SK-N-SH treated with all-trans-retinoic acid at 6 μM for 48 hours (cell line): ENCODE results near the gene DIMT1.

Experiments
- CSDC2 ChIP-seq: fragments of 250-450 bp; sonication (Bioruptor Pico); IDR thresholded peaks from 2 replicates; pipeline ENCODE4 v1.5.0; 2020; ENCODE audit warnings: mild to moderate bottlenecking, moderate library complexity
- RARB ChIP-seq: fragments of 250-450 bp; sonication (Bioruptor Pico); IDR thresholded peaks from 2 replicates; pipeline ENCODE4 v1.8.0; 2021; ENCODE audit warnings: mild to moderate bottlenecking, moderate library complexity
- TOX ChIP-seq: fragments of 250-450 bp; sonication (Bioruptor Pico); IDR thresholded peaks from 2 replicates; pipeline ENCODE4 v1.8.0; 2021; ENCODE audit warnings: mild to moderate bottlenecking, moderate library complexity, borderline replicate concordance
- ZC3H10 ChIP-seq: fragments of 250-450 bp; sonication (Bioruptor Pico); IDR thresholded peaks from 2 replicates; pipeline ENCODE4 v1.5.1; 2021; ENCODE audit warnings: mild to moderate bottlenecking, moderate library complexity
- ZFP30 ChIP-seq: fragments of 450-650 bp; formaldehyde crosslinking; IDR thresholded peaks from 2 replicates; pipeline ENCODE4 v1.5.0; 2022; ENCODE audit warnings: mild to moderate bottlenecking, moderate library complexity
- TF ChIP-seq, protein P1 (sequence below): fragments of 250-450 bp; sonication (Bioruptor Pico); IDR thresholded peaks from 2 replicates; pipeline ENCODE4 v1.8.0; 2021; ENCODE audit warnings: low read depth, mild to moderate bottlenecking, moderate library complexity, borderline replicate concordance
- TF ChIP-seq, protein P2 (sequence below): fragments of 250-450 bp; sonication (Bioruptor Pico); IDR thresholded peaks from 2 replicates; pipeline ENCODE4 v1.5.1; 2021; ENCODE audit warnings: mild to moderate bottlenecking, moderate library complexity

GRCh38 chr5:62348723-62349481 lies 54.8 kb downstream of the DIMT1 start:
- TF ChIP-seq RARB (CRISPR knock-in tag) (no peak), TOX (CRISPR knock-in tag) (no peak), ZC3H10 (no peak), ZFP30 (no peak), CSDC2 (CRISPR knock-in tag) (no peak)
- TF ChIP-seq, protein P1, sequence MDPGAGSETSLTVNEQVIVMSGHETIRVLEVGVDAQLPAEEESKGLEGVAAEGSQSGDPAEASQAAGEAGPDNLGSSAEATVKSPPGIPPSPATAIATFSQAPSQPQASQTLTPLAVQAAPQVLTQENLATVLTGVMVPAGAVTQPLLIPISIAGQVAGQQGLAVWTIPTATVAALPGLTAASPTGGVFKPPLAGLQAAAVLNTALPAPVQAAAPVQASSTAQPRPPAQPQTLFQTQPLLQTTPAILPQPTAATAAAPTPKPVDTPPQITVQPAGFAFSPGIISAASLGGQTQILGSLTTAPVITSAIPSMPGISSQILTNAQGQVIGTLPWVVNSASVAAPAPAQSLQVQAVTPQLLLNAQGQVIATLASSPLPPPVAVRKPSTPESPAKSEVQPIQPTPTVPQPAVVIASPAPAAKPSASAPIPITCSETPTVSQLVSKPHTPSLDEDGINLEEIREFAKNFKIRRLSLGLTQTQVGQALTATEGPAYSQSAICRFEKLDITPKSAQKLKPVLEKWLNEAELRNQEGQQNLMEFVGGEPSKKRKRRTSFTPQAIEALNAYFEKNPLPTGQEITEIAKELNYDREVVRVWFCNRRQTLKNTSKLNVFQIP = no peak
- TF ChIP-seq, protein P2, sequence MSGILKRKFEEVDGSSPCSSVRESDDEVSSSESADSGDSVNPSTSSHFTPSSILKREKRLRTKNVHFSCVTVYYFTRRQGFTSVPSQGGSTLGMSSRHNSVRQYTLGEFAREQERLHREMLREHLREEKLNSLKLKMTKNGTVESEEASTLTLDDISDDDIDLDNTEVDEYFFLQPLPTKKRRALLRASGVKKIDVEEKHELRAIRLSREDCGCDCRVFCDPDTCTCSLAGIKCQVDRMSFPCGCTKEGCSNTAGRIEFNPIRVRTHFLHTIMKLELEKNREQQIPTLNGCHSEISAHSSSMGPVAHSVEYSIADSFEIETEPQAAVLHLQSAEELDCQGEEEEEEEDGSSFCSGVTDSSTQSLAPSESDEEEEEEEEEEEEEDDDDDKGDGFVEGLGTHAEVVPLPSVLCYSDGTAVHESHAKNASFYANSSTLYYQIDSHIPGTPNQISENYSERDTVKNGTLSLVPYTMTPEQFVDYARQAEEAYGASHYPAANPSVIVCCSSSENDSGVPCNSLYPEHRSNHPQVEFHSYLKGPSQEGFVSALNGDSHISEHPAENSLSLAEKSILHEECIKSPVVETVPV (CRISPR knock-in tag) = no peak
